GM18511 (cell line): Measurements from ENCODE around the gene KDM4B.

Experiments
- ATAC-seq: cut with Tn5 transposase; IDR thresholded peaks from one replicate; pipeline ENCODE4 v1.9.1; 2021; ENCODE audit warnings: mild to moderate bottlenecking, moderate library complexity; ENCODE audit not compliant: unreplicated experiment

The KDM4B gene

DNA sequence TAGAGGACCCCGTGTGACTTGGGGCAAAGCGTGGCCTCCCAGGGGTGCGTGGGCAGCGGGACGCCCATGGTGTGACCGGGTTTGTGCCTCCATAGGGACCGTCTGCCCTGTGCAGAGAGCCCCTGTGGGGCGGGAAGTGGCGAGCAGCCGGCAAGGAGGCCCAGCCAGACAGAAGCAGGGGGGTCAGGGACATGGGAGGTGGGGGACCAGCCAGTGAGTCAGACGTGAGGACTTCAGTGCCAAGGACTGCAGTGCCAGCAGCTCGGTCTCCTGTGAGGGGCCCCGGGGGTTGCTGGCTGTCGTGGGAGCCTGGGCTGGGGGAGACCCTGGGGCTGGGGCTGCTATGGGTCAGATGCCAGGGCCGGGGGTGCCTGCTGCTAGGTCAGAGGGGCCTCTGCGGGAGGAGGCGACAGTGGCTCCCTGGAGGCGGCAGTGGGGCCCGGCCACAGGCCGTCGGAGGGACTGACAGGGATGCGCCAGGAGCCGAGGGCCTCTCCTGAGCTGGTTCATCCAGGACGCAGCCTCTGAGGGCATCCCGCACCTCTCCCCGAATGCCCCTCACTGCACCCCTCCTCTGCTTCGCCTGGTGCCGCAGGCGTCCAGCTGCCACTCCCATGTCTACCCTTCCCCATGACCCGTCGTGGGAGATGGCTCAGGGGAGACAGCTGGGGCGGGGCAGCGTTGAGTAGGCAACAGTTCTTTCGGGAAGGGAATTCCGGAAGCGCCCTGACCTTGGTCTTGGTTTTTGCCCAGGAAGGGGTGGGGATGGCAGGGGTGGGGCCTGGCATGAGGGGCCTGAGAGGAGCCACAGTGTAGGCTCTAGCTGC lies 80.0 kb downstream of the KDM4B start:
- no peak for ATAC-seq

GRCh38 chr19:5049561-5049960 lies 80.6 kb downstream of the KDM4B start:
- ATAC-seq = no peak

GRCh38 chr19:5050067-5050656 lies 81.2 kb downstream of the KDM4B start:
- no peak for ATAC-seq

DNA sequence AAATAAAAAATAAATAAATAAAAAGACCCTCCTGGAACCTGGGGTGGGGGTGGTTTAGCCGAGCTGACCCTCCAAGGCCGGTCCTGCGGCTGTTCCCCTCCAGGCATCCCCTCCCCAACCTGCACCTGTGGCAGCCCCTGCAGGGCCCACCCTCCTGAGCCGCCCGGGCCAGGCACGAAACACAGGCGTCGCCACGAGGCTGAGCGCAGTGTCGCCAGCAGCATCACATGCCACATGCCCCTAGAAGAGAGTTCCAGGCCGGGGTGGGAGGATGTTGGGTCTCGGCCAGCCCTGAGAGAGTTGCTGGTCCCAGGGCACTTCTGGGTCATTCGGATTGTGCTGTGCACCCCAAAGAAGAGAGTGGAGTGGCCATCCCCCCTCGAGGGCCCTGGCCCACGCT lies 82.0 kb downstream of the KDM4B start:
- no peak for ATAC-seq

DNA sequence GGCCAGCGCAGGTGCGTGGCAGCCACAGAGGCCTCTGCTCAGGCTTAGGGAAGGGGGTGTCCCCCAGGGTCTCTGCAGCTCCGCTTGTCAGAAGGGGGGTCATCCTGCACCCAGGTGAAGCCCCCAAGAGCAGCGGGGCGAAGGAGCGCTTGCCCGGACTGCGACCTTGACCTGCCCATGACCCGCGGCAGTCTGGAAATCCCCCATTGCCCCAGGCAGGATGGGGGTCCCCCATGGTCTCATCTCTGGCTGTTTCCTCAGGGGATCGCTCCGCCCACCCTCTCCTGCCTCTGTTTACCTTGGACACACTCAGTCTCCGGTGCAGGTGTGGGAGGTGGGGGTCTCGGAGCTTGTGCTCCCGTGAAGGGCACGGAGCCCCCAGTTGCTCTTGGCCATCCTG lies 82.7 kb downstream of the KDM4B start:
- ATAC-seq = no peak

GRCh38 chr19:5052515-5052914 lies 83.6 kb downstream of the KDM4B start:
- no peak for ATAC-seq

DNA sequence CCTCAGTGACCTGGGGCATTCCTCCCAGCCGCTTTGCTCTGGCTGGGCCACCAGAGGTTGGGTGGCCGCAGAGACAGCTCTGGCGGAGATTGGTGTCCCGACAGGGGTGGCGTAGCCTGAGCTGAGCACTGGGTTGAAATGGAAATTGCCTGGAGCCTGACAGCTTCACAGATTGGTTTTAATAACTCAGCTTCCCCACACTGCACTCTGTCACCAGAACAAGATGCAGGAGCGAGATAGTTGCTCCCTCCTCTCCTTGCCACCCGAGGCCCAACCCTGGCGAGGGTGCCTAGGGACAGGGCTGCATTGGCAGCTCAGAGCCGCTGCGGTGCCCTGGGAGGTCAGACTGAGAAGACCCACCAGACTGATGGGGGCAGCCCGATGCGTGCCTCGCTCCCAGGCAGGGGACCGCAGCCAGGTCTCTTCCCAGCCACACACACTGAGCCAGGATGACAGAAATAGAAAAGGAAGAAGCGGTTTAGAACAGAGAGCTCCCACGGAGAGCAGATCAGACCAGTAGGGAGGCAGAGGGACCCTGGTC lies 84.1 kb downstream of the KDM4B start:
- no peak for ATAC-seq

- no peak for ATAC-seq
These were observed 84.7 kb downstream of the KDM4B start for GRCh38 chr19:5053661-5054060.

GRCh38 chr19:5054551-5055456 lies 85.9 kb downstream of the KDM4B start:
- ATAC-seq = no peak

GRCh38 chr19:5055457-5055776 lies 86.5 kb downstream of the KDM4B start:
- no peak for ATAC-seq

DNA sequence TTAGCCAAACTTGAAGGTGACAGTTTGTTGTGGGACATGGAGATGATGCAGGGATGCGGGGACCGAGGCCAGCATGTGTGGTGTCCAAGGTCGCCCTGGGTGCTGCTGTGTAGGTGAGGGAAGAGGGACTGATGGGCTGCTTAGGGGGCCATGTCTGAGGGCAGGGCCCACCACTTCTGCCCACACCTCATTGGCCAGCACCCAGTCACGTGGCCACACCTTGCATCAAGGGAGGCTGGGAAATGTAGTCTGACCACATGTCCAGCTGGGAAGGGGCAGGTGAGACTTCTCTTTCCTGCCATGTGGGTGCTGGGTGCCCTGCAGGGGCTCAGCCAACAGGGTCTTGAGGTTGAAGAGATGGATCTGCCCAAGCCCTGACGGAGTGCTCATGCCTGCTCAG lies 88.9 kb downstream of the KDM4B start:
- no peak for ATAC-seq

- no peak for ATAC-seq
These were observed 89.8 kb downstream of the KDM4B start for GRCh38 chr19:5058521-5059212.

DNA sequence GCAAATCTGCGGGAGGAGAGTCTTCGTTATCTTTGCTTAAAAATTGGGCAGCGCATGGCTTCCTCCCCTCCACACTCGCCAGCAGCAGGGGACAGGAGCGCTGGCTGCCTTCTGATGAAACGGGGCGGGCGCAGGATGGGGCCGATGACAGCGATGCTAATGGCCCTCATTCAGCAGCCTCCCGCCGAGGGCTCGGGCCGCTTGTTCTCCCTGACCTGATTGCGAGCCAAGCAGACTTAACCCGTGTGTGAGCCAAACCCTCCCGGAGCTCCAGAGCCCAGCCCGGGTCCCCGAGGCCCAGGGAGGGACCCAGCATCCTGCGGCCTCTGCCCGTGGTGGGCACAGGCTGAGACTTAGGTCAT lies 90.3 kb downstream of the KDM4B start:
- ATAC-seq = no peak

DNA sequence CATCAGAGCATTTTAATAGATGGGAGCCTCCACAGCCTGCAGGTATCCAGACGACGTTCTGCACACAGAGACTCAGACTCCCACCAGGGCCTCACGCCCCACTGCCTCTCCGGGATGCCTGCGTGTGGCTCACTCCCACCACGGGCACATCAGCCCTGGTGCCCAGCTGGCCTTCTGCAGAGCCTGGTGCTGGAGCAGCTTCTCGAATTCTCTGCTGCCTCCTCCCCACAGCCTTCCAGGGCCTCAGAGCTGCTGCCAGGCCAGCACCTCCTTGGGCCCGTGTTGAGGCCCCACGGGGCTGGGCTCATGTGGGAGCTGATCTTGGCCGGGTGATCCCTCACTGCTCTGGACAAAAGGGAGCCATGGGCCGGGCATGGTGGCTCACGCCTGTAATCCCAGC lies 90.9 kb downstream of the KDM4B start:
- no peak for ATAC-seq

DNA sequence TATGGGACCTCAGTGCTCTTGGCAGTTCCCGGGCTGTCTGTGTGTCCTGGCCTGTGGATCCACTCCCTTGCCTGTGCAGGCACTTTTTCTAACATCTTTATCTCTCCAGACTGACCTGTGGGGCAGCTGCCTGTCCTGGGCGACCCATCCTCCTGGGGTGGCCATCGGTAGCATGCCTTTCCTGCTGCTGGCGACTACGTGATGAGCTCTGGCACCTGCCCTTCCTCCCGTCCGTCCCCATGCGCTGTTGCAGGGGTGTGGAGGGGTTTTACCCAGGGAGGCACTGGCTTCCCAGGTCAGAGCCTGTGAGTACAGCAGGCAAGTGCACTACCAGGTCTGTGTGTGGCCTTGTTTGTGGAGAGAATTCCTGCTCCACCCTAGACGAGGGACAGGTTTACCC lies 93.3 kb downstream of the KDM4B start:
- ATAC-seq = no peak

GRCh38 chr19:5062799-5063198 lies 93.9 kb downstream of the KDM4B start:
- ATAC-seq = no peak

GRCh38 chr19:5063873-5064645 lies 95.1 kb downstream of the KDM4B start:
- ATAC-seq = no peak

DNA sequence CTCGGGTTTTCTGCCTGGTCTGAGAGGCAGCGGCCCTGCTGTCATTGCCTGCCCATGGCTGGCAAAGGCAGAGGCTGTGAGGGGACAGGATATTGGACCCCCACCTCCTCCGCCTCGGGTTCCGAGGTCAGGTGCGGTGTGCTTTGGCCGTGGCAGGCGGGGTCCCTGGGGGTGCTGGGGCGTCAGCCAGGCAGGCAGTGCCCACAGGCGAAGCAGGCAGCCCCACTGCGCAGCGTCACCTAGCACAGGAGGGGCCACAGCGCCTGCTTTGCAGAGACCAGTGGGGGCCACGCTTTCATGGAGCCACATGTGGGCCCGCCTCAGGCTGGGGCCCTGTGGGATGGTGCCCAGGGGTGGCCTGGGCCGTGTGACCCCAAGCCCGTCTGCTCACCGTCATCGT lies 96.0 kb downstream of the KDM4B start:
- no peak for ATAC-seq

DNA sequence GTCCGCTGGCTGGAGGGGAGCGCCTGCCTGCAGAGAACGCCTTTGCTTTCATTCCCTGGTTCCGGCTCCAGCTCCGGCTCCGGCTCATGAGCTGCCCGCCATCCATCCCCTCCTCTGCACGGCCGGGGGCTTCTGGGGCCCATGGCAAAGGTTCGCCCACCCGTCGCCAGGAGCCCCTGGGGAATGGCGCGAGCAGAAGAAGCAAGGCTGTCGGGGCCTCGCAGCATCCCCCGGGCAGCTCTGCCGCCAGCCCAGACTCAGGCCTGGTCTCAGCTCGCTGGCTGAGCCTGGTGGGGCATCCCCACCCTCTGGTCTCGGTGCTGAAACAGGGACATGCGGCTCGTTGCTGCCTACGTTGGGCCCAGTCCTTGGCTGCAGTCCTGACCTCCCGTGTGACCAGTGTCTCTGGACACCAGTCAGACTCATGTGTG lies 96.8 kb downstream of the KDM4B start:
- ATAC-seq = no peak

DNA sequence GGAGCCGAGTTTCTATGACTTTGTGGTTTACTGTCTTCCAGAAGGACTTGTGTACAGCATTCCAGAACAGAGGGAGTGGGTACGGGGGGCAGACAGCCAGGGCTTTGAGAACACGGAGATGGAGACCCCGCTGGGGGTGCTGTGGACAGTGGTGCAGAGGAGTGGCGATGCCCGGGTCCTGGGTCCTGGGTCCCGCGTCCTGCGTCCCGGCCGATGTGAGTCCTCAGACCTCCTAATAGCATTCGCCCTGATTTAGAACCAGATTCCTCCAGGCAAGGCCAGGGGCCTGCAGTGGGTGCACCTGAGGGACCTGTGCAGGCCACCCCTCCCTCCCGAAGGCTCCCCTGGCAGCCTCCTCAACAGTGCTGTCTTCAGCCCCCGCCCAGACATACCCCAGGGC lies 97.9 kb downstream of the KDM4B start:
- no peak for ATAC-seq
